NB4 (cell line): ENCODE data around the gene FBXO47.

Source experiments
- DNase-seq: peaks from one replicate; pipeline ENCODE4 v3.0.0; 2010; ENCODE audit warnings: low read depth
- H3K4me3 ChIP-seq: one replicate; pipeline ENCODE4 v1.5.1; 2011; ENCODE audit warnings: mild to moderate bottlenecking, low read depth, low read length, moderate library complexity
- MYC ChIP-seq: IDR thresholded peaks from 2 replicates; pipeline ENCODE4 v1.6.1; 2011; ENCODE audit warnings: low read depth, low read length
- POLR2A ChIP-seq: IDR thresholded peaks from 2 replicates; pipeline ENCODE4 v1.6.1; 2011; ENCODE audit warnings: mild to moderate bottlenecking; ENCODE audit not compliant: insufficient read length; ENCODE audit errors: extremely low read depth
- TF ChIP-seq, protein P1 (sequence below): IDR thresholded peaks from 2 replicates; pipeline ENCODE4 v1.6.1; 2011; ENCODE audit warnings: low read depth, low read length
- TF ChIP-seq, protein P2 (sequence below): IDR thresholded peaks from one replicate; pipeline ENCODE4 v1.5.1; 2012; ENCODE audit warnings: low read depth, low read length

FBXO47 gene

GRCh38 chr17:38897671-38898290 lies 69.4 kb downstream of the FBXO47 start:
- peak overlapping the region; percentile 1 for H3K4me3 ChIP-seq
- no peak for TF ChIP-seq MYC
- TF ChIP-seq, protein P1, sequence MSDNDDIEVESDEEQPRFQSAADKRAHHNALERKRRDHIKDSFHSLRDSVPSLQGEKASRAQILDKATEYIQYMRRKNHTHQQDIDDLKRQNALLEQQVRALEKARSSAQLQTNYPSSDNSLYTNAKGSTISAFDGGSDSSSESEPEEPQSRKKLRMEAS: no peak
- TF ChIP-seq, protein P2, sequence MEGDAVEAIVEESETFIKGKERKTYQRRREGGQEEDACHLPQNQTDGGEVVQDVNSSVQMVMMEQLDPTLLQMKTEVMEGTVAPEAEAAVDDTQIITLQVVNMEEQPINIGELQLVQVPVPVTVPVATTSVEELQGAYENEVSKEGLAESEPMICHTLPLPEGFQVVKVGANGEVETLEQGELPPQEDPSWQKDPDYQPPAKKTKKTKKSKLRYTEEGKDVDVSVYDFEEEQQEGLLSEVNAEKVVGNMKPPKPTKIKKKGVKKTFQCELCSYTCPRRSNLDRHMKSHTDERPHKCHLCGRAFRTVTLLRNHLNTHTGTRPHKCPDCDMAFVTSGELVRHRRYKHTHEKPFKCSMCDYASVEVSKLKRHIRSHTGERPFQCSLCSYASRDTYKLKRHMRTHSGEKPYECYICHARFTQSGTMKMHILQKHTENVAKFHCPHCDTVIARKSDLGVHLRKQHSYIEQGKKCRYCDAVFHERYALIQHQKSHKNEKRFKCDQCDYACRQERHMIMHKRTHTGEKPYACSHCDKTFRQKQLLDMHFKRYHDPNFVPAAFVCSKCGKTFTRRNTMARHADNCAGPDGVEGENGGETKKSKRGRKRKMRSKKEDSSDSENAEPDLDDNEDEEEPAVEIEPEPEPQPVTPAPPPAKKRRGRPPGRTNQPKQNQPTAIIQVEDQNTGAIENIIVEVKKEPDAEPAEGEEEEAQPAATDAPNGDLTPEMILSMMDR: no peak
- TF ChIP-seq POLR2A: no peak
- no peak for DNase-seq

DNA sequence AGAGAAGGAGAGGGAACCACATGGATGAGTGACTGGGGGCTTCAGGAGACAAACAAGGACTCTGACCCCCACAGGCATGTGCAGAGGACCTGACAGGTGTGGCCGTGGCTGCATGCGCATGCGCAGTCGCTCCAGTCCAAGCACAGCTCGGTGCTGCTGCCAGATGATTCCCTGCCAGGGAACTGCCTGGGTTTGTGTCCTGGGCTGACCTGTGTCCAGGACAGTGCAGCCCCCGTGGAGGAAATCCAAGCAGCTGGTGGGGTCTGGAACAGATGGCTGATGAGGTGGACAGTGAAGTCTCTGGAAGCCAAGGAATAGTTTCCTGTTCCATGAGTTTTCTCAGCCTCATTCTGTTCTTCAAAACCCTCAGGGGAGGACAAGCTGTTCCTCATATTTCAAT lies 70.0 kb downstream of the FBXO47 start:
- TF ChIP-seq, protein P1: no peak
- TF ChIP-seq MYC (no peak), POLR2A (no peak)
- no peak for DNase-seq
- H3K4me3 ChIP-seq: no peak overlapping the region

GRCh38 chr17:38896346-38896954 lies 70.8 kb downstream of the FBXO47 start:
- TF ChIP-seq MYC (no peak), POLR2A (no peak)
- TF ChIP-seq, protein P1: no peak
- TF ChIP-seq, protein P2: no peak
- H3K4me3 ChIP-seq: no peak overlapping the region
- peak; percentile 28 for DNase-seq

- DNase-seq: peak; percentile 39
- TF ChIP-seq MYC: no peak
- TF ChIP-seq POLR2A: no peak
- TF ChIP-seq, protein P1: no peak
- TF ChIP-seq, protein P2: no peak
- no peak overlapping the region for H3K4me3 ChIP-seq
Measured at GRCh38 chr17:38894276-38894675, 72.9 kb downstream of the FBXO47 start.

GRCh38 chr17:38893607-38894006 lies 73.6 kb downstream of the FBXO47 start:
- peak; percentile 94 for DNase-seq
- no peak overlapping the region for H3K4me3 ChIP-seq
- TF ChIP-seq, protein P1: peak; percentile 56
- TF ChIP-seq MYC (peak; percentile 38; the same call in 1 of the 2 replicates), POLR2A (no peak)
- TF ChIP-seq, protein P2: no peak

DNA sequence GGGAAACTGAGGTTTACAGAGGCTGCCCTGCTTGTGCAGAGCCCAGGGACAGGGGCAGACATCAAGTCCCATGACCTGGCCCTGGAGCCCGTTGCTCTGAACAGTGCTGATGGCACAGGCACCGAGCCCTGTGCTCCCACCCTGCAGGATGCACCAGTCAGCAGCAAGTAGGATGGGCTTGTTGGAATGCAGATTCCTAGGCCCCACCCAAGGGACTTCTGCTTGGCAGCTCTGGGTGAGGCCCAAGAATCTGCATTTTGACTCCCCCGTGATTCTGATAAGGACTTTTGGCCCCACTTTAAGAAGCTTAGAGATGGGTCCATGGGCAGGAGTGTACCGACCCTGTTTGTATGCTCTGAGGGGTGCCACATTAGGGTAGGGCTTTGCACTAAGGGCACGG lies 74.1 kb downstream of the FBXO47 start:
- H3K4me3 ChIP-seq: no peak overlapping the region
- DNase-seq: peak; percentile 71
- TF ChIP-seq, protein P1: no peak
- TF ChIP-seq POLR2A: no peak
- TF ChIP-seq, protein P2: no peak
- TF ChIP-seq MYC: no peak
